MM.1S (cell line): Measurements from ENCODE around the gene CDC20.

Source experiments
- DNase-seq: peaks from one replicate; pipeline ENCODE4 v3.0.0-alpha.2; 2015
- H2AFZ ChIP-seq: fragments of 300-600 bp; sonication (generic); 2 replicates; pipeline ENCODE4 v1.6.0; 2016; ENCODE audit warnings: antibody characterized with exemption, low read length
- H3F3A ChIP-seq: fragments of 300-600 bp; sonication (generic); 2 replicates; pipeline ENCODE4 v1.6.1; 2016; ENCODE audit warnings: mild to moderate bottlenecking, antibody characterized with exemption, low read length, moderate library complexity, mixed read lengths; ENCODE audit not compliant: insufficient read depth
- H3K27ac ChIP-seq: fragments of 300-600 bp; sonication (generic); 2 replicates; pipeline ENCODE4 v1.5.1; 2016; ENCODE audit warnings: mild to moderate bottlenecking, low read length
- H3K27me3 ChIP-seq: fragments of 300-600 bp; sonication (generic); replicated peaks from 2 replicates; pipeline ENCODE4 v1.6.0; 2016; ENCODE audit warnings: low read length; ENCODE audit not compliant: insufficient read depth
- H3K36me3 ChIP-seq: fragments of 300-600 bp; sonication (generic); replicated peaks from 2 replicates; pipeline ENCODE4 v1.6.1; 2016; ENCODE audit warnings: mild to moderate bottlenecking, low read length, mixed read lengths; ENCODE audit not compliant: insufficient read depth
- H3K4me1 ChIP-seq: fragments of 300-600 bp; sonication (generic); 2 replicates; pipeline ENCODE4 v1.6.1; 2016; ENCODE audit warnings: low read length, mixed read lengths
- H3K4me2 ChIP-seq: fragments of 300-600 bp; sonication (generic); 2 replicates; pipeline ENCODE4 v1.6.0; 2016; ENCODE audit warnings: low read depth, low read length
- H3K4me3 ChIP-seq: fragments of 300-600 bp; sonication (generic); 2 replicates; pipeline ENCODE4 v1.5.1; 2016; ENCODE audit warnings: low read length, mixed read lengths
- H3K79me2 ChIP-seq: fragments of 300-600 bp; sonication (generic); 2 replicates; pipeline ENCODE4 v1.6.1; 2016; ENCODE audit warnings: mixed run types, low read length, mixed read lengths
- H3K9ac ChIP-seq: fragments of 300-600 bp; sonication (generic); 2 replicates; pipeline ENCODE4 v1.6.1; 2016; ENCODE audit warnings: low read length, mixed read lengths
- H3K9me2 ChIP-seq: fragments of 300-600 bp; sonication (generic); replicated peaks from 2 replicates; pipeline ENCODE4 v1.6.1; 2016; ENCODE audit warnings: mild to moderate bottlenecking, low read length, mixed read lengths; ENCODE audit not compliant: insufficient read depth
- H3K9me3 ChIP-seq: fragments of 300-600 bp; sonication (generic); replicated peaks from 2 replicates; pipeline ENCODE4 v1.6.1; 2016; ENCODE audit warnings: mild to moderate bottlenecking, low read length, mixed read lengths; ENCODE audit not compliant: insufficient read depth
- H4K20me1 ChIP-seq: fragments of 300-600 bp; sonication (generic); 2 replicates; pipeline ENCODE4 v1.6.1; 2016; ENCODE audit warnings: mild to moderate bottlenecking, low read length, moderate library complexity, mixed read lengths; ENCODE audit not compliant: insufficient read depth
- EZH2 ChIP-seq: fragments of 300-600 bp; sonication (generic); optimal IDR thresholded peaks from 2 replicates; pipeline ENCODE3; 2017; ENCODE audit warnings: low read depth, mild to moderate bottlenecking, antibody characterized with exemption, low read length, mixed read lengths
- EZH2phosphoT487 ChIP-seq: fragments of 300-600 bp; sonication (generic); IDR thresholded peaks from 2 replicates; pipeline ENCODE4 v1.6.1; 2018; ENCODE audit warnings: antibody characterized with exemption, low read length
- TF ChIP-seq, protein P1 (sequence below): fragments of 300-600 bp; sonication (generic); IDR thresholded peaks from 2 replicates; pipeline ENCODE4 v1.5.1; 2016; ENCODE audit warnings: antibody characterized with exemption, low read length, mixed read lengths

Gene CDC20

DNA sequence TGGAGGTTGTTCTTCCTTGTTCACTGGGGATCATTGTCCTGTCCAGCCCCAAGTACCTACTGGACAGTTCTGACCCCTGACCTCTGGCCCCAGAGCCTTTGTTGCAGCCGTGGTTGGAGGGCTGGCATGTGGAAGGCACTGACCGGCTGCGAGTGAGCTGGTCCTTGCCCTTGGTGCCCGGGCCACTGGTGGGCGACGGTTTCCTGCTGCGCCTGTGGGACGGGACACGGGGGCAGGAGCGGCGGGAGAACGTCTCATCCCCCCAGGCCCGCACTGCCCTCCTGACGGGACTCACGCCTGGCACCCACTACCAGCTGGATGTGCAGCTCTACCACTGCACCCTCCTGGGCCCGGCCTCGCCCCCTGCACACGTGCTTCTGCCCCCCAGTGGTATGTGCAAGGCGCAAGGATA lies 46.6 kb upstream of the CDC20 start:
- Histone ChIP-seq H3K36me3 (no peaks in the 10 kb centered on the region), H3K9me2 (no peaks in the 10 kb centered on the region), H3K4me1 (no peaks in the 10 kb centered on the region), H4K20me1 (no peaks in the 10 kb centered on the region), H3K4me3 (no peak overlapping the region), H3K27ac (no peak overlapping the region), H3K9me3 (no peaks in the 10 kb centered on the region), H3K79me2 (no peaks in the 10 kb centered on the region), H3F3A (no peaks in the 10 kb centered on the region), H3K4me2 (no peak overlapping the region), H2AFZ (no peak overlapping the region), H3K27me3 (peaks cover 26% of the 10 kb centered on the region; the same call in 1 of the 2 replicates), H3K9ac (no peak overlapping the region)
- DNase-seq = no peak
- TF ChIP-seq EZH2phosphoT487 (no peak), EZH2 (no peak)
- TF ChIP-seq, protein P1, sequence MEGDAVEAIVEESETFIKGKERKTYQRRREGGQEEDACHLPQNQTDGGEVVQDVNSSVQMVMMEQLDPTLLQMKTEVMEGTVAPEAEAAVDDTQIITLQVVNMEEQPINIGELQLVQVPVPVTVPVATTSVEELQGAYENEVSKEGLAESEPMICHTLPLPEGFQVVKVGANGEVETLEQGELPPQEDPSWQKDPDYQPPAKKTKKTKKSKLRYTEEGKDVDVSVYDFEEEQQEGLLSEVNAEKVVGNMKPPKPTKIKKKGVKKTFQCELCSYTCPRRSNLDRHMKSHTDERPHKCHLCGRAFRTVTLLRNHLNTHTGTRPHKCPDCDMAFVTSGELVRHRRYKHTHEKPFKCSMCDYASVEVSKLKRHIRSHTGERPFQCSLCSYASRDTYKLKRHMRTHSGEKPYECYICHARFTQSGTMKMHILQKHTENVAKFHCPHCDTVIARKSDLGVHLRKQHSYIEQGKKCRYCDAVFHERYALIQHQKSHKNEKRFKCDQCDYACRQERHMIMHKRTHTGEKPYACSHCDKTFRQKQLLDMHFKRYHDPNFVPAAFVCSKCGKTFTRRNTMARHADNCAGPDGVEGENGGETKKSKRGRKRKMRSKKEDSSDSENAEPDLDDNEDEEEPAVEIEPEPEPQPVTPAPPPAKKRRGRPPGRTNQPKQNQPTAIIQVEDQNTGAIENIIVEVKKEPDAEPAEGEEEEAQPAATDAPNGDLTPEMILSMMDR = no peak

GRCh38 chr1:43312663-43313515 lies 45.9 kb upstream of the CDC20 start:
- Histone ChIP-seq H3K27me3 (peaks cover 23% of the 10 kb centered on the region; the same call in 1 of the 2 replicates), H4K20me1 (no peaks in the 10 kb centered on the region)

GRCh38 chr1:43313771-43314170 lies 45.0 kb upstream of the CDC20 start:
- Histone ChIP-seq H4K20me1 (no peaks in the 10 kb centered on the region), H3K4me3 (no peak overlapping the region), H3K36me3 (no peaks in the 10 kb centered on the region), H3K27me3 (peaks cover 23% of the 10 kb centered on the region; the same call in 1 of the 2 replicates), H3K9me3 (no peaks in the 10 kb centered on the region), H3K9ac (no peak overlapping the region), H3K9me2 (no peaks in the 10 kb centered on the region), H2AFZ (no peak overlapping the region), H3K27ac (no peak overlapping the region), H3K79me2 (no peaks in the 10 kb centered on the region), H3K4me2 (no peak overlapping the region), H3K4me1 (no peaks in the 10 kb centered on the region), H3F3A (no peaks in the 10 kb centered on the region)
- TF ChIP-seq, protein P1 = no peak
- TF ChIP-seq EZH2 (no peak), EZH2phosphoT487 (no peak)
- no peak for DNase-seq

More at GRCh38 chr1:43312663-43313515, 45.9 kb upstream of the CDC20 start:
- no peak for DNase-seq
- Histone ChIP-seq H3K9ac (no peak overlapping the region), H2AFZ (no peak overlapping the region), H3K4me3 (no peak overlapping the region), H3K9me2 (no peaks in the 10 kb centered on the region), H3K79me2 (no peaks in the 10 kb centered on the region), H3F3A (no peaks in the 10 kb centered on the region), H3K4me2 (no peak overlapping the region), H3K4me1 (no peaks in the 10 kb centered on the region), H3K36me3 (no peaks in the 10 kb centered on the region), H3K27ac (no peak overlapping the region), H3K9me3 (no peaks in the 10 kb centered on the region)
- no peak for TF ChIP-seq EZH2phosphoT487
- TF ChIP-seq, protein P1 = no peak
- TF ChIP-seq EZH2 = no peak
